ENCODE measurements around the gene RAB15.
"Not testable (repeated sequence)": the region's sequence is repeated elsewhere in the genome, so short reads cannot be mapped to it uniquely, and the experiment has no call there.

Gene RAB15

DNA sequence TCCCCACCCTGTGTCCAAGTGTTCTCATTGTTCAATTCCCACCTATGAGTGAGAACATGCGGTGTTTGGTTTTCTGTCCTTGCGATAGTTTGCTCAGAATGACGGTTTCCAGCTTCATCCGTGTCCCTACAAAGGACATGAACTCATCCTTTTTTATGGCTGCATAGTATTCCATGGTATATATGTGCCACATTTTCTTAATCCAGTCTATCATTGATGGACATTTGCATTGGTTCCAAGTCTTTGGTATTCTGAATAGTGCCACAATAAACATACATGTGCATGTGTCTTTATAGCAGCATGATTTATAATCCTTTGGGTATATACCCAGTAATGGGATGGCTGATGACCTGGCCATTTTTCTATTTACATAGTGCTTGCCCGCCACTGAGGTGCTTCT, 58.7 kb downstream of the RAB15 start:
- DNase-seq (ENCODE audit: low read depth in 2 of 3, low spot score in 1 of 3) = not testable (repeated sequence)

DNA sequence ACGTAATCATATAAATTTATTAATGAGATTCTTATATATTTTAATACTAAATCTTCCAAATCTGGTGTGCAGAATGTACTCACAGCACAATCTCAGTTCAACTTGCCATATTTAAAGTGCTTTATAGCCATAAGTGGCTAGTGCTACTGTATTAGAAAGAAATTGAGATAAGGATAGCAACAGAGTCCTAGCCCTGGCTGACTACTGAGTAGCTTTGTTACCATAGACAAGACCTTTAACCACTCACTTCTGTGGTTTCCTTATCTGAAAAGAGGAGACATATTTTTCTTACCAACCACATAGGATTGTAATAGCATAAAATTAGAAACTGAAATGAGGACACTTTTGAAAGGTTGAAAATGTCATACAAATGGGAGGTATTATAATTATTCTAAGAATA, 59.9 kb downstream of the RAB15 start:
- no peak for DNase-seq (ENCODE audit: low read depth in 2 of 3, low spot score in 1 of 3)

DNA sequence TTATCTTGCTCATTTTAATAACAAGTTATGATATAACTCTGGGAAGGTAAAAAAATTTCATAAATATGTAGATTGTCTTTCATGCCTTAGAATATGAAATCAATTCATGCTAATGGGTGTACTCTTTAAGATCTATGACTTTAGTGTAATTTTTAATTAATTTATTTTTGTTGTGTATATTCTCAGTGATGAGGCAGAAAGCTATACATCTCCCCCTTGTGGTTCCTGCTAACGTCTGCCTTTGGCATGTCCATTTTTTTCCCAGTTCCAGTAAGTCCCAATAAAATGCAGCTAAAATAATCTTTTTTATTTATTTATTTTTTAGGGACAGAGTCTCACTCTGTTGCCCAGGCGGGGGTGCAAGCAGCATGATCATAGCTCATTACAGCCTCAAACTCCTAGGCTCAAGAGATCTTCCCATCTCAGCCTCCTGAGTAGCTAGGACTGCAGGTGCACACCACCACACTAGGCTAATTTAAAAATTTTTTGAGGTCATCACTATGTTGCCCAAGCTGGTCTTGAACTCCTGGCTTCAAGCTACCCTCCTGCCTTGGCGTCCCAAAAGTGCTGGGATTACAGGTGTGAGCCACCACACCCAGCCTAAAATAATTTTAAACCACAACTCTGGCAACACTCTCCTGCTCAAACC, 61.2 kb downstream of the RAB15 start:
- no peak for DNase-seq (ENCODE audit: low read depth in 2 of 3, low spot score in 1 of 3)

DNA sequence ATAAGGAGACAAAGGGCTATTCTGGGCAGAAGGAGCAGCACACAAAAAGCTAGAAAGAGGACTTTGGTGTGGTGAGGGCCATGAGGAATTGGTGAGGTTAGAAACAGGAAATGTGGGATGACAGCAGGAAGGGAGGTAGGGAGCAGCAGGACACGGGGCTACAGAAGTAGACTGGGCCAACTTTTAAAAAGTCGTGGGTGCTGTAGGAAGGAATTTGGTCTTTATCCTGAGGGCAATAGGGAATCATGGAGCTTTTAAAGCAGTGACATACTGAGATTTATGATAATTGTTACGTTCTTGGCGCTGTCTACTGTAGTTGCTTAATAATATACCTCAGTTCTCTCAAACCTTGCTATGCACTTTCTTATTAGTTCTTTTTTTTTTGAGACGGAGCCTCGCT, 66.1 kb downstream of the RAB15 start:
- no peak for DNase-seq (ENCODE audit: low read depth in 2 of 3, low spot score in 1 of 3)

DNA sequence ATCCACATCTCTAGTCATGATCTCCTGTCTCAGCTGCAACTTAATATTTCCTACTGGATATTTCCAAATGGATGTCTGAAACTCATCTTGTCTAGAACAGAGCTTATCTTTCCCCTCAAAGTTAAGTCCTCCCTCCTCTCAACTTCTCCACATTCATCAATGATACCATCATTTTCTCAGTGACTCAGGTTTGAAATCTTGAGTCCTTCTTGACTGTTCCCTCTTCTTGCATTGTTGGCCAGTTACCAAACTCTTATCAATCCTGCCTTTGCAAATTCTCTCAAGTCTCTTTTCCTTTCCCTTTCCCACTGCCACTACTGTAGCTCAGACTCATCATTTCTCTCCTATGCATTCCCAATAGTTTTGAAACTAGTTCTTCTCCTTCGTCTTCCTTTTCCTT, 72.2 kb downstream of the RAB15 start:
- no peak for DNase-seq (ENCODE audit: low read depth in 2 of 3, low spot score in 1 of 3)
